GM23338 (cell line): ENCODE data around the gene MERTK. TPM values are rescaled to one million over a fixed set of nuclear protein-coding genes. Genes with fewer than 3 reads are reported as not detected.

ENCODE experiments used
- ATAC-seq: fragments of 200-7000 bp; cut with Tn5 transposase; 3 replicates; pipeline ENCODE4 v1.9.1; 2020
- DNase-seq: peaks from one replicate; pipeline ENCODE4 v3.0.0-alpha.2; 2015; ENCODE audit warnings: low spot score
- H2AFZ ChIP-seq: fragments of 200-600 bp; sonication (generic); 2 replicates; pipeline ENCODE4 v1.8.0; 2016; ENCODE audit warnings: antibody characterized with exemption, mild to moderate bottlenecking, moderate library complexity
- H3F3A ChIP-seq: fragments of 200-600 bp; sonication (generic); replicated peaks from 2 replicates; pipeline ENCODE4 v1.8.0; 2017; ENCODE audit warnings: antibody characterized with exemption, mixed run types, low read depth
- H3K27ac ChIP-seq: fragments of 200-600 bp; sonication (generic); 2 replicates; pipeline ENCODE4 v1.6.1; 2016; ENCODE audit warnings: low read depth
- H3K27me3 ChIP-seq: fragments of 200-600 bp; sonication (generic); 2 replicates; pipeline ENCODE4 v1.8.0; 2016; ENCODE audit warnings: mild to moderate bottlenecking, mixed run types, moderate library complexity; ENCODE audit not compliant: insufficient read depth
- H3K36me3 ChIP-seq: fragments of 200-600 bp; sonication (generic); 2 replicates; pipeline ENCODE4 v1.8.0; 2016; ENCODE audit warnings: mild to moderate bottlenecking; ENCODE audit not compliant: insufficient read depth
- H3K4me1 ChIP-seq: fragments of 200-600 bp; sonication (generic); 2 replicates; pipeline ENCODE4 v1.8.0; 2016; ENCODE audit warnings: mild to moderate bottlenecking, moderate library complexity; ENCODE audit not compliant: insufficient read depth
- H3K4me2 ChIP-seq: fragments of 200-600 bp; sonication (generic); 2 replicates; pipeline ENCODE4 v1.7.1; 2017; ENCODE audit warnings: mixed run types
- H3K4me3 ChIP-seq: fragments of 200-600 bp; sonication (generic); 2 replicates; pipeline ENCODE4 v1.6.1; 2016; ENCODE audit warnings: mixed run types
- H3K79me2 ChIP-seq: fragments of 200-600 bp; sonication (generic); replicated peaks from 2 replicates; pipeline ENCODE4 v1.8.0; 2017; ENCODE audit warnings: mild to moderate bottlenecking; ENCODE audit not compliant: insufficient read depth
- H3K9me2 ChIP-seq: fragments of 200-600 bp; sonication (generic); 2 replicates; pipeline ENCODE4 v1.8.0; 2017; ENCODE audit not compliant: insufficient read depth
- H4K20me1 ChIP-seq: fragments of 200-600 bp; sonication (generic); replicated peaks from 2 replicates; pipeline ENCODE4 v1.8.0; 2017; ENCODE audit warnings: mild to moderate bottlenecking; ENCODE audit not compliant: insufficient read depth
- H3K27ac Mint-ChIP-seq: 2 replicates; pipeline ENCODE4 v1.8.0; 2020; ENCODE audit warnings: inconsistent platforms, mild to moderate bottlenecking, moderate library complexity, mixed read lengths
- H3K27me3 Mint-ChIP-seq: 3 replicates; pipeline ENCODE4 v1.8.0; 2022; ENCODE audit warnings: low read depth, mild to moderate bottlenecking, moderate library complexity, mixed read lengths, inconsistent platforms; ENCODE audit not compliant: insufficient read depth, poor library complexity
- H3K36me3 Mint-ChIP-seq: 3 replicates; pipeline ENCODE4 v1.8.0; 2021; ENCODE audit warnings: low read depth, mild to moderate bottlenecking, inconsistent platforms, moderate library complexity, mixed read lengths
- H3K4me1 Mint-ChIP-seq: 3 replicates; pipeline ENCODE4 v1.8.0; 2020; ENCODE audit warnings: mild to moderate bottlenecking, inconsistent platforms, mixed read lengths
- H3K4me3 Mint-ChIP-seq: 3 replicates; pipeline ENCODE4 v1.8.0; 2021; ENCODE audit warnings: moderate library complexity, mild to moderate bottlenecking, inconsistent platforms, mixed read lengths
- H3K9me3 Mint-ChIP-seq: 3 replicates; pipeline ENCODE4 v1.8.0; 2020; ENCODE audit warnings: moderate library complexity, mild to moderate bottlenecking, inconsistent platforms, mixed read lengths
- CREB1 ChIP-seq: fragments of 250-450 bp; sonication (Bioruptor Pico); IDR thresholded peaks from 2 replicates; pipeline ENCODE4 v1.5.0; 2020; ENCODE audit warnings: low read depth, mild to moderate bottlenecking, moderate library complexity
- JUNB ChIP-seq: IDR thresholded peaks from one replicate; pipeline ENCODE4 v1.6.1; 2016; ENCODE audit warnings: antibody characterized with exemption; ENCODE audit not compliant: unreplicated experiment
- NANOG ChIP-seq: IDR thresholded peaks from 2 replicates; pipeline ENCODE4 v1.6.1; 2016; ENCODE audit warnings: antibody characterized with exemption, borderline replicate concordance
- POLR2AphosphoS5 ChIP-seq: IDR thresholded peaks from 2 replicates; pipeline ENCODE4 v1.6.1; 2016; ENCODE audit warnings: antibody characterized with exemption, low read depth
- REST ChIP-seq: IDR thresholded peaks from one replicate; pipeline ENCODE4 v1.6.1; 2018; ENCODE audit warnings: antibody characterized with exemption; ENCODE audit not compliant: unreplicated experiment
- STAT1 ChIP-seq: IDR thresholded peaks from one replicate; pipeline ENCODE4 v1.6.1; 2016; ENCODE audit warnings: antibody characterized with exemption; ENCODE audit not compliant: unreplicated experiment
- ZNF114 ChIP-seq: fragments of 250-450 bp; sonication (Bioruptor Pico); IDR thresholded peaks from 2 replicates; pipeline ENCODE4 v1.5.0; 2020; ENCODE audit warnings: mild to moderate bottlenecking, moderate library complexity
- ZNF331 ChIP-seq: fragments of 250-450 bp; sonication (Bioruptor Pico); IDR thresholded peaks from 2 replicates; pipeline ENCODE4 v1.5.0; 2020; ENCODE audit warnings: low read depth, mild to moderate bottlenecking, moderate library complexity
- polyA plus RNA-seq: library from polyadenylated mRNA; unstranded; fragments of >200 nt; fragmentation: Nextera tagmentation; extraction: Ambion mirVana; gene quantifications from 2 replicates; pipeline ENCODE4 v1.2.1, GENCODE V29; 2016
- total RNA-seq: library from RNA; depleted of rRNA; stranded (reverse); fragments of >200 nt; shearing (Covaris generic); gene quantifications from 2 replicates; pipeline ENCODE4 v1.2.3, GENCODE V29; 2014

The MERTK gene
- total and polyA plus RNA-seq, 2 experiments from 2014 or later: 3.0 to 9.0 TPM

GRCh38 chr2:112018846-112019245, 120.4 kb downstream of the MERTK start:
- Histone ChIP-seq H3K9me2 (no peaks in the 10 kb centered on the region), H3K4me3 (no peak overlapping the region), H3K79me2 (no peaks in the 10 kb centered on the region), H3F3A (no peaks in the 10 kb centered on the region), H3K27ac (no peak overlapping the region), H3K4me1 (no peaks in the 10 kb centered on the region), H2AFZ (no peak overlapping the region), H3K36me3 (no peaks in the 10 kb centered on the region), H3K27me3 (no peaks in the 10 kb centered on the region), H4K20me1 (no peaks in the 10 kb centered on the region), H3K4me2 (no peak overlapping the region)
- no peak overlapping the region for H3K27ac Mint-ChIP-seq
- ATAC-seq (no peak), DNase-seq (no peak)
- H3K4me1 Mint-ChIP-seq: peaks cover 11% of the 10 kb centered on the region; the same call in 2 of the 3 replicates
- no peaks in the 10 kb centered on the region for H3K27me3 Mint-ChIP-seq
- TF ChIP-seq REST: no peak
- TF ChIP-seq ZNF114 (CRISPR knock-in tag): no peak
- no peak for TF ChIP-seq NANOG
- TF ChIP-seq POLR2AphosphoS5: no peak
- TF ChIP-seq JUNB: no peak
- no peak for TF ChIP-seq CREB1 (CRISPR knock-in tag)
- peaks cover 8% of the 10 kb centered on the region; the same call in 2 of the 3 replicates for H3K36me3 Mint-ChIP-seq
- H3K9me3 Mint-ChIP-seq: no peaks in the 10 kb centered on the region
- no peak overlapping the region for H3K4me3 Mint-ChIP-seq

- Mint-ChIP-seq H3K4me3 (no peak overlapping the region), H3K9me3 (no peaks in the 10 kb centered on the region), H3K4me1 (peaks cover 11% of the 10 kb centered on the region; the same call in 2 of the 3 replicates), H3K36me3 (peaks cover 8% of the 10 kb centered on the region; the same call in 2 of the 3 replicates), H3K27ac (no peak overlapping the region), H3K27me3 (no peaks in the 10 kb centered on the region)
- H3K36me3 ChIP-seq: no peaks in the 10 kb centered on the region
- no peak overlapping the region for H3K4me3 ChIP-seq
- H3K4me2 ChIP-seq: no peak overlapping the region
- ATAC-seq (no peak; the same call in 2 of the 3 replicates), DNase-seq (no peak)
- H2AFZ ChIP-seq: no peak overlapping the region
- H4K20me1 ChIP-seq: no peaks in the 10 kb centered on the region
- no peaks in the 10 kb centered on the region for H3K79me2 ChIP-seq
- H3K4me1 ChIP-seq: no peaks in the 10 kb centered on the region
- H3F3A ChIP-seq: no peaks in the 10 kb centered on the region
- no peak overlapping the region for H3K27ac ChIP-seq
- no peaks in the 10 kb centered on the region for H3K9me2 ChIP-seq
- no peaks in the 10 kb centered on the region for H3K27me3 ChIP-seq
- TF ChIP-seq CREB1 (CRISPR knock-in tag): no peak
- no peak for TF ChIP-seq ZNF331 (CRISPR knock-in tag)
- TF ChIP-seq NANOG: no peak
- no peak for TF ChIP-seq STAT1
- TF ChIP-seq REST: no peak
- TF ChIP-seq ZNF114 (CRISPR knock-in tag): no peak
- no peak for TF ChIP-seq JUNB
- TF ChIP-seq POLR2AphosphoS5: no peak
Observed at GRCh38 chr2:112019569-112019982, 121.2 kb downstream of the MERTK start.
